ENCODE data around the gene ZNG1F.
A peak's percentile ranks its signal among the peaks of the same experiment; 100 is the strongest.
"Not testable (repeated sequence)": the region's sequence is repeated elsewhere in the genome, so short reads cannot be mapped to it uniquely, and the experiment has no call there.

The ZNG1F gene

DNA sequence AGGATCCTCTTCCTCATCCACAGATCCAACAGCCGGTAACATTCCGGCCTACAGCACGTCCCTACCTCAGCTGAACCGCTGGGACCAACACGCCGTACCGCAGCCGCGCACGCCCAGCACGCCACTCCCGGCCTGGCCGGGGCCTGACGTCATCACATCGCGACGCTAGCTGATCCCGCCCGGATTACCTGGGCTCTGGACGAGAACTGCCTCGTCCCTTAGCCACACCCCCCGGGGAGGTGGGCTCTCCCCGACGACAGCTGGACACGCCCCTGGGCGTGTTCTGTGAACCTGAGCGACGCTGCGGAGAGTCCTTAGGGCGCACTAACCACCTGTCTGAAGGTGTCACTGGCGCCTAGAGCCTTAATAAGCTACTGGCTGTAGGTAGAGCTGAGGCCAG lies at the start of gene ZNG1F:
Gene ZNG1F (minus strand): TSS at position 101 of the 400 bp plus-strand sequence. CDS start 59 bp downstream, at position 42.
- DNase-seq (ENCODE audit: low read depth): not testable (repeated sequence)

DNA sequence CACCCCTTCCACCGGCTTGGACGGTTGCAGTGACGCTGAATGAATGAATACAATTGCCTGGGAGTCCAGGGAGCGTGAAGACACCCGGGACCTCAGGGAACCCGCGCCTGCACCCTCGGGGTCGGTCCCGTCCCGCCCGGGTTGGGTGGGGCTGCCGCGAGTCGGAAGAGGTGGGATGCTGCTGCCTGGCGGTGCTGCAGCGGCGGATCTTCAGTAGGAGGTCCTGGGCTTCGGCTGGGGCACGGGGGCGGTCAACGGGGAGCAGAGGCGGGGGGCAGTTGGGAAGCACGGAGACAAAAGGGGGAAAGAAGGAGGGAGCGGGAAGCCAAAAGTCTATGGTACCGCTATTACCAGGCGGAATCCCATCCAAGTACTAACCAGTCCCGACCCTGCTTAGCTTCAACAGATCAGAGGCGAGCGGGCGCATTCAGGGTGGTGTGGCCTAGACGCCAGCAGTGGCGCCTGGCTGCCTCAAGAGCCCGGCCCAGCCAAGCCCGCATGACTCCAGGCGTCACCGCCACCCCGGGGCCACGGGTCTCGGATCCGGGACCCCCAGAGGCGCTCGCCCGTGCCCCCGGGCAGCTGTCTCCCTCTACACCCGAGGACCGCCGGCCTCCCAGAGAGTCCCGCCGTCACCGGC lies 48.1 kb upstream of the ZNG1F start:
- not testable (repeated sequence) for DNase-seq (ENCODE audit: low read depth)

DNA sequence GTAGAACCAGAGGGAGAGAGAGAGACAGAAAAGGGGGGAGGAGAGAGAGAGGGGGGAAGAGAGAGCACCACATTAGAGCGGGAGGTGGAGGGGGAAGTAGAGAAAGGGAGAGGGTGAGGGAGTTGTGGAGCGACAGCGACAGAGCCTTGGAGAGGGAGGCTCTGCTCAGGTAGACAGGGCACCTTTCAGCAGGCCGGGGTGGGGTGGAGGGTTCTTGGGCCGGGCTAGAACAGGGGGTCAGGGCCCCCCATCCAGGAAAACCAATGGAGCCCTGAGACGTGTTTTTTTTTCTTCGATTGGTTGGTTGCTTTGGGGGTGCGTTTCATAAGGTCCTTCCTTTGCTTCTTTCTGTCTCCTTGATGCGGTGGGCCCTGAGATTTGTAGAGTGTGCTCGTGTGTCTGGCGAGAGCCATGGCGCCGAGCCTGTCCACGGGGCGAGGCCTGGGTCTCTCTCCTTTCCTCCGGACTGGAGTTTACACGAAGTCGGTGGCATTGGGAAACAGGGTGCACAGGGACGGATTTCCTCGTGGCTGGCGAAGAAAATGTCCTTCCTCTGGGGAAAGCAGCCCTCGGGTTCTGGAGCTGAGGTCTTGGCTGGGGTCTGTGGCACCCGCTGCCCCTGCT lies 47.5 kb upstream of the ZNG1F start:
- DNase-seq (ENCODE audit: low read depth): not testable (repeated sequence)

- not testable (repeated sequence) for DNase-seq (ENCODE audit: low read depth)
These were observed 46.0 kb upstream of the ZNG1F start for GRCh38 chr9:41234811-41235805.

DNA sequence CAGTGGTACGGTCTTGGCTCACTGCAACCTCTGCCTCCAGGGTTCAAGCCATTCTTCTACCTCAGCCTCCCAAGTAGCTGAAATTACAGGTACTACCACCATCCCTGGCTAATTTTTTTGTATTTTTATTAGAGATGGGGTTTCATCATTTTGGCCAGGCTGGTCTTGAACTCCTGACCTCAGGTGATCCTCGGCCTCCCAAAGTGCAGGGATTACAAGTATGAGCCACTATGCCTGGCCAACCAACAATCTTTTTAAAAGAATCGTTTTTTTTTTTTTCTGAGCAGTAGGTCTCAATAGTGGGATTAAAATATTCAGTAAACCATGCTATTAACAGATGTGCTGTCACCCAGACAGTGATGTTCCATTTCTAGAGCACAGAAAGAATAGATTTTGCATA lies 45.1 kb upstream of the ZNG1F start:
- not testable (repeated sequence) for DNase-seq (ENCODE audit: low read depth)

- peak; percentile 4 for DNase-seq (ENCODE audit: low read depth)
These were observed 43.2 kb upstream of the ZNG1F start for GRCh38 chr9:41232326-41232725.

GRCh38 chr9:41230418-41230817 lies 41.3 kb upstream of the ZNG1F start:
- DNase-seq (ENCODE audit: low read depth): peak; percentile 10

- DNase-seq (ENCODE audit: low read depth): peak; percentile 52
These were observed 40.6 kb upstream of the ZNG1F start for GRCh38 chr9:41229408-41230401.

GRCh38 chr9:41219831-41220230 lies 30.7 kb upstream of the ZNG1F start:
- DNase-seq (ENCODE audit: low read depth): not testable (repeated sequence)

DNA sequence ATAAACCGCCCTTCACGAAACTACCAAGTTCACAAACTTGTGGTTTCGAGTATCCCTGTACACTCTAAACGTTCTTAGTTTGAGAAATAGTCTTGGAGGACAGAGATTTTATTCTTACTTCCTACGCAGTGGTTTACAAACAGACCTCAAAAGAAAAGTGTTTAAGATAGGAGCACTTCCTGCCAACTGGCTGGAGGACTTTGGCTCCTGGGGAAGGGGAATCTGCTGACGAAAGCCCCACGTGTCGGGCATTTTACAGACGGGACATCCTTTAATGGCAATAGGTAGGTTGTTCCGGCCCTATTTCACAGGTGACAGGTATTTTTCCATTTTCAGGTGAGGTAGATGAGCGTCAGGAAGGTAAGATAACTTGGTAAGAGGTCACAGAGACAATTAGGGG lies 678 bp downstream of the ZNG1F start:
- not testable (repeated sequence) for DNase-seq (ENCODE audit: low read depth)

DNA sequence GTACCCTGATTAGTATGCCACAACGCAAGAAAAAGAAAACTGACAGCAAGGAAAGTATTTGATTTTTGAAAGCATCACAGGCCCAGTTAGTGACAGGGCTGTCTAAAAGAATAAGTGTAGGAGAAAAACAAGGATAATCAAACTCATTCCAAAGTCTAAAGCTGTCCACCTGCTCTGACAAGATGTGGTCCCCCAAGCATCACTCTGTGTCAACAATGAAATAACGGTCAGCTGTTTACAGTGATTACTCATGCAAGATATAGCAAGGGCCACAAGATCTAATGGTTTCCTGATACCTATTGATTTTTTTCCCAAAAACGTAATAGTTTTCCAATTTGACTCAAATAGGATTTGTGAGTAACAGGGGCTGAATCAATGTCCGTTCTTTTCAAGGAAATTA lies 14.1 kb downstream of the ZNG1F start:
- DNase-seq (ENCODE audit: low read depth): not testable (repeated sequence)

- not testable (repeated sequence) for DNase-seq (ENCODE audit: low read depth)
These were observed 39.0 kb downstream of the ZNG1F start for GRCh38 chr9:41150116-41150515.

DNA sequence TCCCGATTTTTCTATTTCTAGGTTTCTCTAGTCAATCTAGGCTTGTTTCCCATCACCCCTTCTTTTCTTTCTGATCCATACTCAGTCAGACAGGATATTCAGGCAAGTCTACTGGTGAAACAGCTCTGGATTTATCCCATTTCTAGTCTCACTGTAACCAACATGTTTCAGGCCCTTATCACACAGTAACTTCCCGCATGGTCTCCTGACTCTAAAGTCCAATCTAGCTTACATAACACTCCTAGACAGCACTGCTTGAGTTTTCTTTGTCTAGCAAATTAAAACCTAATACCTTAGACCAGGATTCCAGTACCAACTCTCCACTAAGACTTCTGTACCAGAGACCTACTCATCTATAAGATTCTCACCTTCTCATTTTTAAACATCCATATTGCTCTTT lies 47.2 kb downstream of the ZNG1F start:
- not testable (repeated sequence) for DNase-seq (ENCODE audit: low read depth)

GRCh38 chr9:41128581-41128980 lies 60.5 kb downstream of the ZNG1F start, which contains the start of gene FOXD4L6:
Gene FOXD4L6 (minus strand): TSS chr9:41128681. CDS start chr9:41128383, 298 bp downstream.
- not testable (repeated sequence) for DNase-seq (ENCODE audit: low read depth)

DNA sequence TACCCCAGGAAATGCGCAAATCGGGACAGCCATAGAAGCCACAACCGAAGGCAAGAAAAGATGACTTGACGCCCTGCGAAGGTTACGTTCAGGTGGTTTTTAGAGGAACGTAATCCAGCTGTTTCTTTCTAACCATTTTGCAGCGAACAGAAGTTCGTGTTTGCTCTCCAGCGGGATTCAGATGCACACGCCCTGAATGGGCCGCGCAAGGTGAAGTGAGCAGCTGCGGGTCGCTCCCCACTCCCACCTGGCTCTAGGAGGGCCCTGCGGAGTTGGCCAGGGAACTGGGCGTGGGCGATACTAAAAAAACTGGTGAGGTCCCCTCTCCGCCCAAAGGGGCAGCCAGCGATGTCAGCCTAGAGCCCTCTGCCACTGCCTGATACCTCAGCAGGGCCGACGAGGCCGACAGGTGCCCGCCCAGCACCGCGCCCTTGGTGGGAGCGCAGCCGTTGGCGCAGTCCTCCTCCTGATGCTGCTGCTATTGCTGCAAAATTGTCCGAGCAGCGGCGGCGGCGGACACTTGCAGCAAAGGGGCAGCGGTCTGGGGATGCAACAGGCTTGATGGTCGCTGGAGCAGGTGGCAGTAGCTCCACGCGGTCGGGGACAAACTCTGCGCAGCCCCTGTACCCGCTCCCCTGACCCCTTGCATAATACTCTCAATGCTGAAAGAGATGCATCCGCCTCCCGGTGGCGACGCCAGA lies 62.2 kb downstream of the ZNG1F start:
- not testable (repeated sequence) for DNase-seq (ENCODE audit: low read depth)

DNA sequence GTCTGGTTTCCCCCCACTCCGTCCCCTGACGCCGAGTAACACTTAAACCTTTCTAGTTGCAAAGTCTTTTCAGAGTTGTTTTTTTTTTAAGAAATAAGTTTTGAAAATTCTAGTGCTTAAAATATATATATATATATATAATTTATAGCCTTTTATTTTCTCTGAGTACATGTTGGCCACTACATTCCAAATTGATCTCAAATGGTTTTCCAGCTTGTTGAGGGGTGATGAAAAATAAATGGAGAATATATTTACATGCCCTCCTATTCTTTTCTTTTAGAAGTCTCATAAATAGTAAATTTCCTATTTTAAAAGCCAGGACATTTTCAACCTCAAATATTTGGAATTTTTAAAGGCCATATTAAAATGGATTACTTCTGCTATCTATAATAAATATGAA lies 63.2 kb downstream of the ZNG1F start:
- not testable (repeated sequence) for DNase-seq (ENCODE audit: low read depth)

DNA sequence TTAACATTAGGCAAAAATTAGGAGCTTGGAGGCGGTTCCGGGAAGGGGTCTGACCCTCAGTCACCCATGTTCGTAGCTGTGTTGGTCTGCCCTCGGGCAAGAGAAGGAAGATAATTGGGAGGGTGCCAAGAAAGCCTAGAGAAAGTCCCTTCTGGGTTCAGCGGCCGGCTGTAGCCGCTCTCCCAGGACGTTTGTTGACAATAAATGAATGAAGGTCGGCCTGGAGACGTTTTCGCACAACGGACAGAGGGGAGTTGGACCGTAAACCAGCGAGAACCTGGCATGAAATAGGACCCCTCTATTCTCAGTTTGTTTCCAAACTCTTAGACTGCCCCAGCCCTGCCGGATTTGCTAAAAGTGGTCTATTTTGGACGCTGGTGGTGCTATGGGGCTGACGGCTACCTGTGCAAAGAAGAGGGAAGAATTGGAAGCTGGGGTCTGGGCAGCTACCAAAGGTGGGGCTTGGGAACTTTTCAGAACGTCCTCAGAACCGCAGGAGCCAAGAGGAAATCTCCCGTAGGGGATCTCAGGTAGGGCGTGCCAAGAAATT lies 63.9 kb downstream of the ZNG1F start:
- not testable (repeated sequence) for DNase-seq (ENCODE audit: low read depth)

- not testable (repeated sequence) for DNase-seq (ENCODE audit: low read depth)
These were observed 64.6 kb downstream of the ZNG1F start for GRCh38 chr9:41124250-41125108.

DNA sequence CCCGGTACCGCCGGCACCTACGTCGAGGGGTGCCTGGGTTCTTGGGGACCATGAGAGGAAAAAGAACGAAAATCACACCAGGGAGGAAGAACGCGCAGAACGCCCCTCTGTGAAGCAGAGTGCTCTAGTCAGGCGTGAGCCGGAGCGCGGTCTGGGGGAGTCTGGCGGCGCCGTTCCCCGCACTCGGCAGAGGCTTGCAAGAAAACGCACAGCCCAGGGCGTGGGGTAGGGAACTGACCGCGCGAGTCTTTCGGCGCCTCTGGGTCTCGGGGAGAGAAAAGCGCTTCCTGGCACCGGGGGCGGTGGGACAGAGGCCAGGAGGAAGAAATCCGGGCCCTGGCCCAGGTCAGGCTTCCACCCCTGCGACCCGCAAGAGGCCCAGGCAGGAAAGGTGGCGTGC lies 65.3 kb downstream of the ZNG1F start:
- DNase-seq (ENCODE audit: low read depth): not testable (repeated sequence)
